ENCODE data around the gene DHRS4L2. TPM values are rescaled to one million over a fixed set of nuclear protein-coding genes. Genes with fewer than 3 reads are reported as not detected.
"Not testable (repeated sequence)": the region's sequence is repeated elsewhere in the genome, so short reads cannot be mapped to it uniquely, and the experiment has no call there.

Gene DHRS4L2
- total RNA-seq, result 23.0 TPM

GRCh38 chr14:23988607-23989363 lies at the start of gene DHRS4L2:
DHRS4L2 (plus strand) TSS chr14:23988929; CDS start chr14:23988948, 19 bp downstream.
- ATAC-seq (peak; percentile 94), DNase-seq (ENCODE audit: low spot score) (peak; percentile 90)
- intact Hi-C loops (cut with DNase I), result not testable (repeated sequence)

- ATAC-seq, result no peak
- intact Hi-C loops (cut with DNase I), result no loop called here
- DNase-seq (ENCODE audit: low spot score), result no peak
These were observed 49.0 kb upstream of the DHRS4L2 start for GRCh38 chr14:23939607-23940326.

GRCh38 chr14:23941230-23941629 lies 47.5 kb upstream of the DHRS4L2 start:
- no peak for DNase-seq (ENCODE audit: low spot score)
- ATAC-seq, result no peak
- intact Hi-C loops (cut with DNase I), result no loop called here

DNA sequence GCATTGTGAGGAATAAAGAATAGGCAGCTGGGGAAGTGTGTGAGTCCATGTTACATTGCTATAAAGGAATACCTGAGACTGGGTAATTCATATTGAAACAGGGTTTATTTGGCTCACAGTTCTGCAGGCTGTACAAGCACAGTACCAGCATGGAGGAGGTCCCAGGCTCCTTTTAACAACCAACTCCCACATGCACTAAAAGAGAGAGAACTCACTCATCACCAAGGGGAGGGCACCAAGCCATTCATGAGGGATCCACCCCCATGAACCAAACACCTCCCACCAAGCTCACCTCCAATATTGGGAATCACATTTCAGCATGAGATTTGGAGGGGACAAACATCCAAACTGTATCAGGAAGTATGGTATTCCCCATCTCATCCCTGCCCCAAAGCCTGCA lies 47.1 kb upstream of the DHRS4L2 start:
- no peak for DNase-seq (ENCODE audit: low spot score)
- no peak for ATAC-seq
- intact Hi-C loops (cut with DNase I), result no loop called here

- DNase-seq (ENCODE audit: low spot score) (no peak), ATAC-seq (no peak)
- intact Hi-C loops (cut with DNase I), result no loop called here
These were observed 46.1 kb upstream of the DHRS4L2 start for GRCh38 chr14:23942587-23942986.

- DNase-seq (ENCODE audit: low spot score); intact Hi-C loops (cut with DNase I); ATAC-seq: not testable (repeated sequence)
These were observed 39.7 kb upstream of the DHRS4L2 start for GRCh38 chr14:23949069-23949468.

DNA sequence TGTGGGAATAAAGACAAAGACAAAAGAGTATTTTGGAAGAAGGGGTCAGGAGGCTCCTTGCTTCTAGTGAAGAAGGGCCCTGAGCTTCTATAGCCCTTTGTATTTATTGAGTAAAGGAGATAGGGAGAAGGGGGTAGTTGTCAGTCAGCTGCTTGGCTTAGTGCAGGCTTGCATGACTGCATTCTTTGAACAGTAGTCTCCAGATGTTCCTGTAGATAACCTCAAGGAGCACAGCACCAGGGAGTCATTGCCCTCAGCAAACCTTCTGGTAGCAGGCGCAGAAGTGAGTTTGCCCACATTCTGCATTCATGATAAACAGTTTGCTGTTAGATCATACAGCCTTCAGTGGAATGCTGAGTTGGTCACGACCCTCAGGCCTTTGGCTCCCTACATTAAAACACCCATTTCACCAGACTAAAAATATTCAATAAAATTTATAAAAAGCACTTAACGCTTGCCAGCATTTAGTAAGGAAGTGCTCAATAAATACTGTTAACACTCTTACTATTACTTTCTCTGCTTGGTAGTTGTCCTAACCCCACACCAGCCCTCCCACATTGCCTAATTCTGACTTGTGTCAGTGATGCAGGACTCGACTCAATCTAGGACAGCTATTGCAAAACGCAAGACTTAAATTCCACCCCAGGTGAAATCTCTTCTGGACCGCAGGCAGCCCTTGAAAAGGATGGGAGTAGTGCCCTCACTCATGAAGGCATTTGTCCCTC lies 38.2 kb upstream of the DHRS4L2 start:
- ATAC-seq (no peak), DNase-seq (ENCODE audit: low spot score) (no peak)
- intact Hi-C loops (cut with DNase I), result no loop called here

GRCh38 chr14:23951136-23951466 lies 37.6 kb upstream of the DHRS4L2 start:
- DNase-seq (ENCODE audit: low spot score); ATAC-seq; intact Hi-C loops (cut with DNase I): not testable (repeated sequence)

DNA sequence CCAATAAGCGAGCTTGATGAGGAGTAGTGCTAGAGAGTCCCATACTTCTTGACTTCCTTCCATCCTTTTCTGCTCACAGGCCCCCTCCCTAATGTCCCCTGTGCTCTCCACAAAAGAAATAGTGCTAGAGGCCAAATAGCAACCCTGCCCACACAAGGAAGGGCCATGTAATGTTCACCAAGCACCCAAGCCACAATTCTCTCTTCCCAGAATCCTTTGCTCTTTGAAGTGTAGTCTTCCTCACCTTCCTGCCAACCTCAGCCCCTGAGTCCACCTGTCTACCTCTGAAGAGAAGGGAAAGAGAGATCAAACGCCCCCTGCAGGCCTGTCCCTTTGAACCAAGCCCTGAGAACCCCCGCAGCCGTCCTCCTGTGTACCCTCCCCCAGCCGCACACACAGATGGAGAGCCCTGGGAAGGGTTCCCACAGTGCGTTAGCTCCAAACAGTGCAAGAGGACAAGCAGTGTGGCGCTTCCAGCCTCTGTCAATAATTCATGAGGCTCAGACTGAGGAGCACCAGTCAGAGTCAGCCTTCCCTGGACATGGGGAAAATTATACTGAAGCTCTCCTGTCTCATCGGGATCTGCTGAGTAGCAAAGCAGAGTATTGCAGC lies 37.0 kb upstream of the DHRS4L2 start:
- intact Hi-C loops (cut with DNase I), result no loop called here
- DNase-seq (ENCODE audit: low spot score) (no peak), ATAC-seq (no peak)

- intact Hi-C loops (cut with DNase I); DNase-seq (ENCODE audit: low spot score): not testable (repeated sequence)
- peak; percentile 7 for ATAC-seq
These were observed 35.6 kb upstream of the DHRS4L2 start for GRCh38 chr14:23953116-23953463.

DNA sequence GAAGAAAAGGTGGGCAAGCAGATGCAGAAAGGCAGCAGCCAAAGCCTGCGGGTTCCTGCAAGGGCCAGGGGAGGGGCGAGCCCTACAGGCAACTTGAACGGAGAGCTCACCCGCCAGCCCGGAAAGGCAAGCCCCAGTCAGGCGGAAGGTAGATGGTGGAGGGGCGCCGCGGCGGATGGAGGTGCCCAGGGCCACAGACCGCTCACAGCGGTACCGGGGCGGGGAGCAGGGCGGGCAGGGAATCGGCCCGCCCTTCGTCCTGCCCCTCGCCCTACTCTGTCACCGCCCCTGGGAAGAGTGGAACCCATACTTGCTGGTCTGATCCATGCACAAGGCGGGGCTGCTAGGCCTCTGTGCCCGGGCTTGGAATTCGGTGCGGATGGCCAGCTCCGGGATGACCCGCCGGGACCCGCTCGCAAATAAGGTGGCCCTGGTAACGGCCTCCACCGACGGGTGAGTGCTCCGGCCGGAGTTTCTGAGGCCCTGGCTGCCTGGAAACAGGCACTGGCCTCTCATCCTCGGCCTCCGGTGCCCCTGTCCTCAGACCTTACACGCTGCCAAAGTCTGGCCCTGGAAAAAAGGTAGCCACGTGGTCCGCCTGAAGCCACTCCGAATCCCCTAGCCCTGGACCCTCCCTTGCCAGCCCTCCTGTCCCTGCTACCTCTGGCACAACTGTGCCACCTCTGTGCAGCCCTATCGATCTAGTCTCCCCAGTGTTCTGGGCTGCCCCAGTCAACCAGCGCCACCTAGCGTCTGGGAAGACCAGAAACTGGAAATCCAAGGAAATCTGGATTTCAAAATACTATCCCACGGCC lies 35.1 kb upstream of the DHRS4L2 start, which contains the start of gene DHRS4:
DHRS4 (plus strand) TSS at position 307 of the 815 bp plus-strand sequence; CDS start at position 326, 19 bp downstream.
- ATAC-seq, result peak; percentile 99
- intact Hi-C loops (cut with DNase I), result no loop called here
- peak; percentile 93 for DNase-seq (ENCODE audit: low spot score)

DNA sequence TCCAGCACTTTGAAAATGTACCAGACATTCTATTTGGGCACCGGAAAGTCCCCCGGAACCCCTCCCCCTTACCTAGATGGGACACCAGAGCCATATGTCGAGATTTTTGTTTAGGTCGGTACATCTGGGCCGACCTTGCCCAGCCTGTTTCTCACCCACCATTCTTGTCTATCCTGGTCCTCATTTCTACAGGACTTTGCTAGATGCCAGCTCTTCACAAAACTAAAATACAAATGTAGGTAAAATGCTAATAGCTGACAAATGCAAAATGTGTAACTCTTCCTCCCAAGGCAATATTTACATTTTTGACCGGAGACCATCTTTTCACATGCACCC lies 34.5 kb upstream of the DHRS4L2 start:
- ATAC-seq; intact Hi-C loops (cut with DNase I): not testable (repeated sequence)

DNA sequence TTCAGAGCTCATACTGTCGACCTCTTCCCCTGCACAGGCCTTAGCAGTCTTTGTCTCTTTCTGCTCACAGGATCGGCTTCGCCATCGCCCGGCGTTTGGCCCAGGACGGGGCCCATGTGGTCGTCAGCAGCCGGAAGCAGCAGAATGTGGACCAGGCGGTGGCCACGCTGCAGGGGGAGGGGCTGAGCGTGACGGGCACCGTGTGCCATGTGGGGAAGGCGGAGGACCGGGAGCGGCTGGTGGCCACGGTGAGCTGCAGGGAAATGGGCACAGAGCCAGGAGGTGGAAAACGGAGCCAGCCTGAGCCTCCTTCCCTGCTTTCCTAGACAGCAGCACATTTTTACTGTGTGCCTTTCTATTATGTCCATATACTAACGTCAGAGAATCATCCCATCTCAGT lies 33.8 kb upstream of the DHRS4L2 start:
- DNase-seq (ENCODE audit: low spot score); ATAC-seq; intact Hi-C loops (cut with DNase I): not testable (repeated sequence)

More for the DNA sequence above, 34.5 kb upstream of the DHRS4L2 start:
- not testable (repeated sequence) for DNase-seq (ENCODE audit: low spot score)

DNA sequence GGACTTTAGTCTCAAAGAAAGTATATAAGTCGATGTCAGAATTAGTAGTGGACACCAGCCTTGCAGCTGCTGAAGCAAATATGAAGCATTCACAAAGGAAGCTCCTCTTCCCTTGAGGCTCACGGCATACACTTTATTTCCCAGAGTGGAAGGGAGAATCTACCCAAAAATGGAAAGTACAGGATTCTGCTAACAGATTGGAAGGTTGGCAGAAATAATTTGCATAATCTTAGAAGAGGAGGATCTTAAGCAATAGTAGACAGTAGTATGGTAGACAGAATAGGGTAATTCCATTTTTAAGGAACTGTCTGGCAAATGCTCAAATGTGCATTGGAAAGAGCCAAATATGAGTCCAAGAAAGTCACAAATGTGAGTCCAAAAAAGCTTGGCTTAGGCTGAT lies 32.9 kb upstream of the DHRS4L2 start:
- ATAC-seq; DNase-seq (ENCODE audit: low spot score); intact Hi-C loops (cut with DNase I): not testable (repeated sequence)

DNA sequence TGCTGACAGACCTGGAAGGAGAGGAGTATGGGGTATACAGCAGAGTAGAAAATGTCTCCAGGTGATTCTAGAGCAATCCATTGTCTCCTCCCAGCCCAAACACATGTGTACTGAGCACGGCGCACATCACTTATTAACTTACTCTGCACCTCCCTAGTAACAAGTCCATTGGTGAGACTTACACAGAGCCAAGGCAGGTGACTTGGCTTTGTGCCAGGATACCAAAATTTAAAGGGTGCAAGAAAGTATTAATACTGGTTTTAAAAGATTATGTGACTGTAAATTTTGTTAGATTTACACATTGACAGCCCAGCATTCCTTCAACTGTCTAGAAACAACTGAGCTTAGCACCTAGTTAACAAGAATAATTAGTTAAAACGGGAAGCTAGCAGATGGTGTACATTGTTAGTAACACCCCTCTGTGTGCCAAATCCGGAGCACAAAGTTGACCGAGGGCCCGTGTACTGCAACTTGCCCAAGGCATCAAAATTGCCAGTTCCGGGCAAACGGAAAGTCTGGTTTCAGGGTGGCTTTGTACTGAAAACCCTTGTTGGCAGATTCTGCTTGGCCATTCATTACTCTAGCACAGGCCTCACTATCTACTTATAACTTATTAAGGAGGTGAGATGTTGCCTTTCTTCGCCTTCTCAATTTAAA lies 30.7 kb upstream of the DHRS4L2 start:
- ATAC-seq; intact Hi-C loops (cut with DNase I): not testable (repeated sequence)

GRCh38 chr14:23960899-23961298 lies 27.8 kb upstream of the DHRS4L2 start:
- intact Hi-C loops (cut with DNase I), result not testable (repeated sequence)

More for the DNA sequence above, 30.7 kb upstream of the DHRS4L2 start:
- DNase-seq (ENCODE audit: low spot score), result not testable (repeated sequence)

DNA sequence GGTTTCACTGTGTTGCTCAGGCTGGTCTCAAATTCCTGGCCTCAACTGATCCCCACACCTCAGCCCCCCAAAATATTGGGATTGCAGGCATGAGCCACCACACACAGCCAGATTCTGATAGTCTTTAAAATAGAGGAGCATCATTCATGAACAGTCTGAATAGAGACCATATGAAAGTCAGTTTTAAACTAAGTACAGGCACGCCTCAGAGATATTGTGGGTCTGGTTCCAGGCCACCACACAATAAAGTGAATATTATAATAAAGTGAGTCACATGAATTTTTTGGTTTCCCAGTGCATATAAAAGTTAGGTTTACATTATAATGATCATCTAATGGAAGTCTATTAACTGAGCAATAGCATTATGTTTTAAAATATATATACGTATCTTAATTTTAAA lies 27.0 kb upstream of the DHRS4L2 start:
- DNase-seq (ENCODE audit: low spot score); intact Hi-C loops (cut with DNase I); ATAC-seq: not testable (repeated sequence)

More at GRCh38 chr14:23960899-23961298, 27.8 kb upstream of the DHRS4L2 start:
- not testable (repeated sequence) for DNase-seq (ENCODE audit: low spot score); ATAC-seq

DNA sequence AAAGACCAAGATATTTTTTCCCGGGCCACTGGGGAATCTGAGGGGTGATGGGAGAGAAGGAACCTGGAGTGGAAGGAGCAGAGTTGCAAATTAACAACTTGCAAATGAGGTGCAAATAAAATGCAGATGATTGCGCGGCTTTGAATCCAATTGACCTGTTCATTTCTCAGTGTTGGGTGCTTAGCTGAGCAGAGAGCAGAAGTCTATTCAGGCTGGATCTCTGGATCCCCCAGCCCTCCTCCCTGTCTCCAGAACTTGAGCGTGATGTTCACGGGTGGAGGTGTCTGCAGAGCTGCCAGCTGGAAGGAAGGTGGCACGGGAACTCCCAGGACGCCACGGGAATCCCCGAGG lies 19.6 kb upstream of the DHRS4L2 start:
- ATAC-seq; intact Hi-C loops (cut with DNase I); DNase-seq (ENCODE audit: low spot score): not testable (repeated sequence)

Measured in sciatic nerve (tissue), 2 donors.